ENCODE data around the gene PITX1.
"Not testable (repeated sequence)": the region's sequence is repeated elsewhere in the genome, so short reads cannot be mapped to it uniquely, and the experiment has no call there.

Gene PITX1

DNA sequence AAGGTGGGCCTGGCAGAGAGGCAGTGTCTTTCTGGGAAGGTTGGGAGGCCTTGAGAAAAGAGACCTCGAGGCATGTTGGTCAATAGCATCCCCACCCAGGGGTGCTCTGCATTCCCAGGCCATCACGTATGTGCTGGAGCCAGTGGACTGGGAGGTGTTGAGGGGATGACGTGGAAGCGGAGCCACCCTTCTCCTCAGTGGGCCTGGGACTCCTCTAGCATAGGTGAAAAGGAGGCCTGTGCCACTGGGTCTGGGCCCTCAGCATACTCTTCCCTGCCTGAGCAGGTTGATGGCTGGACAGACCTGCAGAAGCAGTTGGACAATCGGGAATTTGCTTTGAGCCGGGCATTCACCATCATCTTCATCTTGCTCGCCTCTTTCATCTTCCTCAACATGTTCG, 25.5 kb downstream of the PITX1 start:
- TF ChIP-seq, protein P1, sequence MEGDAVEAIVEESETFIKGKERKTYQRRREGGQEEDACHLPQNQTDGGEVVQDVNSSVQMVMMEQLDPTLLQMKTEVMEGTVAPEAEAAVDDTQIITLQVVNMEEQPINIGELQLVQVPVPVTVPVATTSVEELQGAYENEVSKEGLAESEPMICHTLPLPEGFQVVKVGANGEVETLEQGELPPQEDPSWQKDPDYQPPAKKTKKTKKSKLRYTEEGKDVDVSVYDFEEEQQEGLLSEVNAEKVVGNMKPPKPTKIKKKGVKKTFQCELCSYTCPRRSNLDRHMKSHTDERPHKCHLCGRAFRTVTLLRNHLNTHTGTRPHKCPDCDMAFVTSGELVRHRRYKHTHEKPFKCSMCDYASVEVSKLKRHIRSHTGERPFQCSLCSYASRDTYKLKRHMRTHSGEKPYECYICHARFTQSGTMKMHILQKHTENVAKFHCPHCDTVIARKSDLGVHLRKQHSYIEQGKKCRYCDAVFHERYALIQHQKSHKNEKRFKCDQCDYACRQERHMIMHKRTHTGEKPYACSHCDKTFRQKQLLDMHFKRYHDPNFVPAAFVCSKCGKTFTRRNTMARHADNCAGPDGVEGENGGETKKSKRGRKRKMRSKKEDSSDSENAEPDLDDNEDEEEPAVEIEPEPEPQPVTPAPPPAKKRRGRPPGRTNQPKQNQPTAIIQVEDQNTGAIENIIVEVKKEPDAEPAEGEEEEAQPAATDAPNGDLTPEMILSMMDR (IDR thresholded peaks at IDR 0.05; ENCODE audit: control insufficient read depth, insufficient read depth, low read depth, low read length, missing control alignments), result no peak
- no peak for DNase-seq (ENCODE audit: low read depth)
- no peak overlapping the region for H3K4me3 ChIP-seq (ENCODE audit: control insufficient read depth, low read depth, low read length)

DNA sequence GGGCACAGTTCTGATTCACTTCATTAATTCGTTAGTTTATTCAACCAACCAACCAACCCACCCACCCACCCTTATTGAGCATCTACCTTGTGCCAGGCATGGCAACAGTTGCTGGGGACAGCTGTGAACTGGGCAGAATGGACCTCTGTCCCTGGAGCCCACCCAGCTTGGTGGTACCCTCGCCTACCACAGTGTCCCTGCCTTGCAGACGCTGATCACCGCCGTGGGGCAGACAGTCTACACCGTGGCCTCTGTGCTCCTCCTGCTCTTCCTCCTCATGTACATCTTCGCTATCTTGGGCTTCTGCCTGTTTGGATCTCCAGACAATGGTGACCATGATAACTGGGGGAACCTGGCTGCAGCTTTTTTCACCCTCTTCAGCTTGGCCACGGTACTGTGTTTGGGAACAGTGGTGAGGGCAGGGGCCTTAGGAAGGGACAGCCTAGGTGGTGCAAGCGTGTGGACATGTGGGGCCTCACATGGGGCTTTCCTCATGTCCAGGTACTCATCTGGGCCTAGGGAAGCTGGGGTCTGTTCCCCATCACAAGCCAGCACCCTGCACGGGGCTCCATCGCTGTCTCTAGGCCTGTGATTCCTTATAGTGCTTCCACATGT, 26.2 kb downstream of the PITX1 start:
- TF ChIP-seq, protein P1 (IDR thresholded peaks at IDR 0.05; ENCODE audit: control insufficient read depth, insufficient read depth, low read depth, low read length, missing control alignments), result no peak
- no peak overlapping the region for H3K4me3 ChIP-seq (ENCODE audit: control insufficient read depth, low read depth, low read length)
- no peak for DNase-seq (ENCODE audit: low read depth)

DNA sequence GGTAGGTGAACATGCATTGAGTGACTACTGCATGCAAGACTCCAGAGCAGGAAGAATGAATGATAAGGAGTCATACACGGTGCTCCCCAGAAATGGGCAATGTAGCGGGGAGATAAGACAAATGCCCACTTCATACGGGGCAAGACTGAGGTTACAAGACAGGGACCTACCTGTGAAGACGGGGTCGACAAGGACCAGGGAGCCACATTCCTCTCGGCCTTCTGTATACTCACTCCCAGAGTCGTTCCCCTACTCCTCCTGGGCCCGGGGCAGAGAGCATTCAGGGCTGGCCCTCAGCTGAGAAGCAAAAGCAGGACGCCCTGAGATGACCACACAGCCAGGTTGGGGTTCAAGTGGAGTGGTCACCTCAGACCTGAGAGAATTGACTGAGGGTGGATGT, 26.7 kb downstream of the PITX1 start:
- no peak for DNase-seq (ENCODE audit: low read depth)
- H3K4me3 ChIP-seq (ENCODE audit: control insufficient read depth, low read depth, low read length), result no peak overlapping the region
- TF ChIP-seq, protein P1 (IDR thresholded peaks at IDR 0.05; ENCODE audit: control insufficient read depth, insufficient read depth, low read depth, low read length, missing control alignments), result no peak

DNA sequence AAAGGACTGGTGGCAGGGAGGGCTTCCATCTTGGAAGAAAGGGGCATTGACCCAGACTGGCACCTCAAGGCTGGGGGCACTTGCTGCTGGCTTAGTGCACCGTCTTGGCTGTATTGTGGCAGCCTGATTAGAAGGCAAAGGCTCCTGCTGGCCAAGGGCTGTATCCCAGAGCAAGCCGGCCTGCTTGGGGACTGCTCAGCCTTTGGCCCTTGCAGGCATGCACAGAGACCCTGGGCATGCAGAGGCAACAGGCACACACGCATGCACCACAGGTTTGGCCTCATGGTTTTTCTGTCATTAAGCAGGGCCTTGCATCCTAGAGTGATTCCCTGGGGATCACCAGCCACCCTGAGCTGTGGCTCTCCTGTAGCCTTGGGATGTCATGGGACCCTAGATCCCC, 29.0 kb downstream of the PITX1 start:
- H3K4me3 ChIP-seq (ENCODE audit: control insufficient read depth, low read depth, low read length), result no peak overlapping the region
- TF ChIP-seq, protein P1 (IDR thresholded peaks at IDR 0.05; ENCODE audit: control insufficient read depth, insufficient read depth, low read depth, low read length, missing control alignments), result no peak
- DNase-seq (ENCODE audit: low read depth), result no peak

DNA sequence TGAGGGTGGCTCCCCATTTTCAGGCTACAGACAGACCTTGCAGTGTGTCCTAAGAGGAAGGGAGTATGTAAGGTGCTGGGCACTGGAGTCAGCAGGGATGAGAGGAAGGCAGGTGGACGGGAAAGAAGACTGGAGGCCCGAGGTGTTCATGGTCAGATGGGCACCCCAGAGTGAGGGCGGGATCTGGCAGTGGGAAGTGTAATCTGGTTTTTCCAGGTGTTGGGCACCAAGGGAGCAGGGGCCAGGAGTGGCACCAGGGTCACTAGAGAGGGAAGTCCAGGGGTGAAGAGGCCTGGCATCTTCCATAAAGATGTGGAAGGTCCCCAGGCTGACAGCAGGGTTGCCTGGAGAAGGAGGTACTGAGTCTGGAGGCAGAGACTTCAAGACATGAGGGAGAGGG, 29.7 kb downstream of the PITX1 start:
- no peak for DNase-seq (ENCODE audit: low read depth)

DNA sequence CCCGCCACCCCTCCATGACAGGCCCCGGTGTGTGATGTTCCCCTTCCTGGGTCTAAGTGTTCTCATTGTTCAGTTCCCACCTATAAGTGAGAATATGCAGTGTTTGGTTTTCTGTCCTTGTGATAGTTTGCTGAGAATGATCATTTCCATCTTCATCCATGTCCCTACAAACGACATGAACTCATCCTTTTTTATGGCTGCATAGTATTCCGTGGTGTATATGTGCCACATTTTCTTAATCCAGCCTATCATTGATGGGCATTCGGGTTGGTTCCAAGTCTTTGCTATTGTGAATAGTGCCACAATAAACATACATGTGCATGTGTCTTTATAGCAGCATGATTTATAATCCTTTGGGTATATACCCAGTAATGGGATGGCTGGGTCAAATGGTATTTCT, 36.0 kb downstream of the PITX1 start:
- not testable (repeated sequence) for H3K4me3 ChIP-seq (ENCODE audit: control insufficient read depth, low read depth, low read length); DNase-seq (ENCODE audit: low read depth)

More for the DNA sequence above, 29.7 kb downstream of the PITX1 start:
- no peak overlapping the region for H3K4me3 ChIP-seq (ENCODE audit: control insufficient read depth, low read depth, low read length)
- TF ChIP-seq, protein P1 (IDR thresholded peaks at IDR 0.05; ENCODE audit: control insufficient read depth, insufficient read depth, low read depth, low read length, missing control alignments), result no peak

DNA sequence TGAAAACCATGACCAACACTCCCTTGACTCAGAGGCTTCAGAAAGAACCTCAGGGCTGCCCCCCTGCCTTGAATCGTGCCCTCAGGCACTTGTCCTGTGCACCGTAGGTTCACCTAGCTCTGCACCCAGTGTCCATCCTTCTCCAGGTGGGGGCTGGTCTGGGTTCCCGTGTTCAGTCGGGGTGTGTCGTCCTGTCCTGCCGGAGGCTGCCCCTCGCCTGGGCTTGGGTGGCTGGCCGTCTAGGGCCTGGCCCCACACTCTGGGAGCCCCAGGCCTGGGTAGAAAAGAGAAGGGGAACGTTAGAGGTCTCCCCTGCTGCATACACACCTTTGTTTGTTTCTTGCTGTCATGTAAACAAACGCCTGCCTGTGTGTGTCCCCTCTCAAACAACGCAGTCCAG, 37.0 kb downstream of the PITX1 start:
- TF ChIP-seq, protein P1 (IDR thresholded peaks at IDR 0.05; ENCODE audit: control insufficient read depth, insufficient read depth, low read depth, low read length, missing control alignments), result no peak
- DNase-seq (ENCODE audit: low read depth), result no peak
- no peak overlapping the region for H3K4me3 ChIP-seq (ENCODE audit: control insufficient read depth, low read depth, low read length)

All from AG09309 (cell line).